Activated CD4-positive, alpha-beta T cell treated with anti-CD3 and anti-CD28 coated beads for 36 hours (primary cell): ENCODE results near the gene LCP2. TPM values are rescaled to one million over a fixed set of nuclear protein-coding genes. Genes with fewer than 3 reads are reported as not detected.
"Not testable (repeated sequence)": the region's sequence is repeated elsewhere in the genome, so short reads cannot be mapped to it uniquely, and the experiment has no call there.

Experiments used
- ATAC-seq: fragments of 200-7000 bp; cut with Tn5 transposase; one replicate; pipeline ENCODE4 v1.10.0; 2021; ENCODE audit warnings: mild to moderate bottlenecking, moderate library complexity
- CTCF ChIA-PET: fragments of 350-600 bp; sonication (Branson Sonifier 250); formaldehyde crosslinking; loops from one replicate; lab custom pipeline; 2021; ENCODE audit warnings: antibody characterized with exemption; lab: Charles Lee
- POLR2A ChIA-PET: fragments of 350-600 bp; sonication (Branson Sonifier 250); formaldehyde crosslinking; loops from one replicate; lab custom pipeline; 2021; ENCODE audit warnings: antibody characterized with exemption, inconsistent platforms; lab: Charles Lee
- DNase-seq: peaks from one replicate; pipeline ENCODE4 v3.0.0-alpha.2; 2020
- H3K27ac Mint-ChIP-seq: one replicate; pipeline ENCODE4 v1.8.0; 2021; ENCODE audit warnings: mixed read lengths
- H3K27me3 Mint-ChIP-seq: one replicate; pipeline ENCODE4 v1.8.0; 2021; ENCODE audit warnings: mixed read lengths
- H3K36me3 Mint-ChIP-seq: one replicate; pipeline ENCODE4 v1.8.0; 2021; ENCODE audit warnings: low read depth, mixed read lengths
- H3K4me1 Mint-ChIP-seq: one replicate; pipeline ENCODE4 v1.8.0; 2021; ENCODE audit warnings: mixed read lengths
- H3K4me3 Mint-ChIP-seq: one replicate; pipeline ENCODE4 v1.8.0; 2021; ENCODE audit warnings: mild to moderate bottlenecking, moderate library complexity, mixed read lengths
- H3K9me3 Mint-ChIP-seq: one replicate; pipeline ENCODE4 v1.8.0; 2021; ENCODE audit warnings: low read depth, mixed read lengths
- intact Hi-C, 2 experiments: fragments of 100-400 bp; cut with DNase I in 1 of 2; cut with micrococcal nuclease in 1 of 2; formaldehyde crosslinking; loops; one replicate each; pipeline versions ENCODE4 v1.14.2 to v1.15.1; 2022 to 2024; cut with DNase I, micrococcal nuclease
- total RNA-seq, 2 experiments: library from RNA; stranded (reverse); gene quantifications; one replicate each; pipeline ENCODE4 v1.2.3, GENCODE V29; 2021

LCP2 gene
- total RNA-seq, 2 experiments from 2014 or later: 173 to 232 TPM

DNA sequence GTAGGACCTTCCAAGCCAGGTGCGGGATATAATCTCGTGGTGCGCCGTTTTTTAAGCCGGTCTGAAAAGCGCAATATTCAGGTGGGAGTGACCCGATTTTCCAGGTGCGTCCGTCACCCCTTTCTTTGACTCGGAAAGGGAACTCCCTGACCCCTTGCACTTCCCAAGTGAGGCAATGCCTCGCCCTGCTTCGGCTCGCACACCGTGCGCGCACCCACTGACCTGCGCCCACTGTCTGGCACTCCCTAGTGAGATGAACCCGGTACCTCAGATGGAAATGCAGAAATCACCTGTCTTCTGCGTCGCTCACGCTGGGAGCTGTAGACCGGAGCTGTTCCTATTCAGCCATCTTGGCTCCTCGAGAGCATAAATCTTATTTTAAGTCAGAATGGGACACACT lies 52.1 kb downstream of the LCP2 start:
- DNase-seq, H3K27ac Mint-ChIP-seq, H3K27me3 Mint-ChIP-seq, H3K4me3 Mint-ChIP-seq, ATAC-seq, H3K9me3 Mint-ChIP-seq, POLR2A ChIA-PET, intact Hi-C loops: not testable (repeated sequence)
- H3K36me3 Mint-ChIP-seq: peaks cover 51% of the 10 kb centered on the region
- CTCF ChIA-PET: interaction anchor here (0.9 to 2.8 kb wide), 3 partner anchors 11 to 74 kb away, joined by 3 to 14 read pairs (median 4); no protein-coding TSS in a partner anchor
- H3K4me1 Mint-ChIP-seq: peaks cover 18% of the 10 kb centered on the region

DNA sequence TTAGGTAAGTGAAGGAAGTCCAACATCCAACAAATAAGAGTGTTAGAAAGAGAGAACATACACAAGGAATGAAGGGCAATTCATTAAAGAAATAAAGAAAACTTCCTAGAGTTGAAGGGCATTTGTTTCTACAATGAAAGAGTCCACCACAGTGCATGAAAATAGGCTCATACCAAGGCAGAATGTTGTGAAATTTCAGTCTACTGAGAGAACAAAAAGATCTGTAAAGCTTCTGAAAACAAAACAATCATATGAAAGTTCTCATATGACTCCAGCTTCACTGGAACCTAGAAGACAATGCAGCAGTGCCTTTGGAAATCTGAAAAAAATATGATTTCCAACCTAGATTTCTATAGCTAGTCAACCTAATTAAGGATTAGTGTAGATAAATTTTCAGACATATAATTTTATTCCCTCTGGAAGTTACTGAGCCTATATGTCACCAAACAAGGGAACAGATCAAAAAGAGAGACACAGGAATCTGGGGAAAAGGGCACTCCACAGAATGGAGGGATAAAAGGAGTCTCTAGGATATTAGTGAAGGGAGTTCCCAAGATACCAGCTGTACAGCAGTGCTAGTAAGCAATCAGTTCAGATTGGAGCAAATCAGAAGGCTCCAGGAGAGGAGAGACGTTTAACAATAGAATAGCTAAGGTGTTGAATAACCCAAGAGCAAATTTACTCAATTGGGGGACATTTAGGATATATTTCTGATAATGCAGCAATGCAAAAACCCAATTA lies 59.0 kb downstream of the LCP2 start:
- Mint-ChIP-seq H3K9me3 (no peaks in the 10 kb centered on the region), H3K36me3 (no peaks in the 10 kb centered on the region), H3K4me3 (no peak overlapping the region), H3K27ac (no peak overlapping the region), H3K27me3 (no peaks in the 10 kb centered on the region), H3K4me1 (peaks cover 14% of the 10 kb centered on the region)
- POLR2A ChIA-PET: interaction anchor here (0.6 to 0.8 kb wide), 3 partner anchors 8 to 694 kb away, joined by 3 to 4 read pairs (median 3); no protein-coding TSS in a partner anchor
- DNase-seq (no peak), ATAC-seq (peak; percentile 44)
- intact Hi-C loops: no loop called here
- CTCF ChIA-PET: interaction anchor here (0.6 to 4.0 kb wide), 9 partner anchors 9 to 194 kb away, joined by 3 to 18 read pairs (median 5); no protein-coding TSS in a partner anchor

DNA sequence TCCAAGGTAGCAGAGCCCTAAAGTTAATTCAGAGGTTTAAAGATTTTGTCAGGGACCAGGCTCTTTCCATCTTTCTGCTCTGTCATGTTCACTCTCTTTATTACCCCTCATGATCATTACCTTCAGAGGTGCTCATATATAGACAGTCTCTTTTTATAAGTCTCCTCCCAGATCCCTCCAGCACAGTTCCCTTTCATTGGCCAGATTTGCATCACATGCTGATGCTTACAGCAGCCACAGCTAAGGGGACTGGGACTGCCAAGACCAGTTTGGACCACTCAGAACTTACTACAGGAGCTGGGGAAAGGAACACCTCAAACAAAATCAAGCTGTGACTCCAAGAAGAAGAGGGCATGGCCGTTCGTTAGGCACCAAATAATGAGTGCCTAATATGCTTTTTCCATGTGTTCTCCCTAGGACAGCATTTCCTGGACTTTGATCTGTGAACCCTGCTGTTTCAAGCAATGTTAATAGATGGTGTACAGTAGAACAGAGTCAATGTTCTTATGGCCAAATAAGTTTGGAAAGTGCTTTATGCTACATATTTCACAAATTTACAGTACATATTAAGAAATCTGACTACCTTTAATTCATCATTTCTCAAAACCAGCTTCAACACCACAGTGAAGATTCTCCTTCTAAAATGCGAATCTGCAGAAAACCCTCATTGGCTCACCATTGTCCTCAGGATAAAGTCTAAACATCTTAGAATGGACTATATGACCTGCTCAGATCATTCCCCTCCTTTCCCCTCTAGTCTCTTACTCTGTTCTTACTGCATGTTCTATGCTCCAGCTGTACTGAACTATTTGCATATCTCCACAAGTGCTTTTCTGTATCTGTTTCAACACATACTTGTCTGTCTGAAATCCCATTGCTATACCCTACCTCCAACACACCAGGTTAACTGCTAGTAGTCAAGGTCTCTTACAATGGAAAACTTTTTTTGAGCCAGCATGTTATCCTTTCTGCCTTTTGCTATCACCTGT lies 61.4 kb downstream of the LCP2 start:
- intact Hi-C loops: no loop called here
- H3K27ac Mint-ChIP-seq: no peak overlapping the region
- no peaks in the 10 kb centered on the region for H3K36me3 Mint-ChIP-seq
- ChIA-PET POLR2A (interaction anchor here (0.6 kb wide), 1 partner anchor 1662 kb away, joined by 3 read pairs; no protein-coding TSS in a partner anchor), CTCF (interaction anchor here (0.6 to 4.0 kb wide), 6 partner anchors 10 to 1382 kb away, joined by 3 to 18 read pairs (median 4); no protein-coding TSS in a partner anchor)
- ATAC-seq (no peak), DNase-seq (no peak)
- H3K4me1 Mint-ChIP-seq: peaks cover 14% of the 10 kb centered on the region
- H3K9me3 Mint-ChIP-seq: no peaks in the 10 kb centered on the region
- H3K27me3 Mint-ChIP-seq: no peaks in the 10 kb centered on the region
- no peak overlapping the region for H3K4me3 Mint-ChIP-seq

GRCh38 chr5:170233358-170233892 lies 64.2 kb downstream of the LCP2 start:
- peaks cover 11% of the 10 kb centered on the region for H3K4me1 Mint-ChIP-seq
- DNase-seq (no peak), ATAC-seq (no peak)
- H3K9me3 Mint-ChIP-seq: no peaks in the 10 kb centered on the region
- H3K27ac Mint-ChIP-seq: no peak overlapping the region
- ChIA-PET POLR2A (no interaction called here), CTCF (interaction anchor here (1.0 to 1.2 kb wide), 3 partner anchors 10 to 33 kb away, joined by 3 read pairs; no protein-coding TSS in a partner anchor)
- no peaks in the 10 kb centered on the region for H3K36me3 Mint-ChIP-seq
- H3K4me3 Mint-ChIP-seq: no peak overlapping the region
- H3K27me3 Mint-ChIP-seq: no peaks in the 10 kb centered on the region
- intact Hi-C loops: no loop called here

DNA sequence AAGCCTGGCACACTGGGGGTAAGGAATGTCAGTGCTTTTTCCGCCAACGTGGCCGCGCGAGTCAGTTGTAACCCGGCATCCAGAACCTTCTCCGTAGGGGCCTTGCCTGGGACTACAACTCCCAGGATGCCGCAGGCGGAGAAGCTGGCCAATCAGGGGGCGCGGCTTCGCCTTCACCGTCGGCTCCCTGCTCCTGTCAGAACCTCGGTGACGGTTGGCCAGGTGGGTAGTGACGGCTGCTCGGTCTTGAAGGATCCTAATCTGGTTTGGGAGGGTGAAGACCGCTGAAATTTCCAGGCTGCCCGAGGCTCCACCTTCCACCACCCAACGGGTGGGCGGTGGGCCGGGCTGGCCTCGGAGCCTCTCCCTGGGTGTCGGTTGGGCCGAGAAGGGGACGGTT lies 64.8 kb downstream of the LCP2 start, which contains the start of gene C5orf58:
Gene C5orf58, plus strand, starts transcription at position 200 of the 400 bp plus-strand sequence. CDS start 1,992 bp downstream, outside the sequence.
- Mint-ChIP-seq H3K4me3 (no peak within 1 kb of the TSS), H3K36me3 (no peaks in the 10 kb centered on the region), H3K27ac (no peak within 1 kb of the TSS), H3K4me1 (peaks cover 4% of the 10 kb centered on the region), H3K27me3 (no peaks in the 10 kb centered on the region), H3K9me3 (no peaks in the 10 kb centered on the region)
- DNase-seq (no peak), ATAC-seq (no peak)
- intact Hi-C loops: no loop called here
- POLR2A ChIA-PET: no interaction called here
- CTCF ChIA-PET: interaction anchor here (1.1 to 1.6 kb wide), 3 partner anchors 9 to 60 kb away, joined by 3 to 4 read pairs (median 3); no protein-coding TSS in a partner anchor

GRCh38 chr5:170228762-170229435 lies 68.7 kb downstream of the LCP2 start:
- CTCF ChIA-PET: interaction anchor here (1.0 to 6.5 kb wide), 7 partner anchors 10 to 206 kb away, joined by 3 to 99 read pairs (median 5); no protein-coding TSS in a partner anchor
- POLR2A ChIA-PET: interaction anchor here (0.8 kb wide), 1 partner anchor 46 kb away, joined by 3 read pairs; no protein-coding TSS in a partner anchor
- no peak overlapping the region for H3K4me3 Mint-ChIP-seq
- no peaks in the 10 kb centered on the region for H3K9me3 Mint-ChIP-seq
- no peaks in the 10 kb centered on the region for H3K36me3 Mint-ChIP-seq
- ATAC-seq (no peak), DNase-seq (no peak)
- H3K27me3 Mint-ChIP-seq: no peaks in the 10 kb centered on the region
- H3K27ac Mint-ChIP-seq: no peak overlapping the region
- H3K4me1 Mint-ChIP-seq: peaks cover 3% of the 10 kb centered on the region
- intact Hi-C loops: loop anchor here (5.0 to 10.0 kb wide), 3 partner anchors 46 to 406 kb away; no protein-coding TSS in a partner anchor

GRCh38 chr5:170226661-170227060 lies 70.9 kb downstream of the LCP2 start:
- peaks cover 3% of the 10 kb centered on the region for H3K4me1 Mint-ChIP-seq
- ChIA-PET CTCF (interaction anchor here (0.6 to 6.5 kb wide), 33 partner anchors 8 to 518 kb away, joined by 3 to 99 read pairs (median 4); no protein-coding TSS in a partner anchor), POLR2A (no interaction called here)
- no peaks in the 10 kb centered on the region for H3K9me3 Mint-ChIP-seq
- H3K4me3 Mint-ChIP-seq: no peak overlapping the region
- ATAC-seq (no peak), DNase-seq (no peak)
- no peaks in the 10 kb centered on the region for H3K36me3 Mint-ChIP-seq
- intact Hi-C loops: loop anchor here (1.0 to 10.0 kb wide), 7 partner anchors 42 to 408 kb away; no protein-coding TSS in a partner anchor
- no peaks in the 10 kb centered on the region for H3K27me3 Mint-ChIP-seq
- H3K27ac Mint-ChIP-seq: no peak overlapping the region

DNA sequence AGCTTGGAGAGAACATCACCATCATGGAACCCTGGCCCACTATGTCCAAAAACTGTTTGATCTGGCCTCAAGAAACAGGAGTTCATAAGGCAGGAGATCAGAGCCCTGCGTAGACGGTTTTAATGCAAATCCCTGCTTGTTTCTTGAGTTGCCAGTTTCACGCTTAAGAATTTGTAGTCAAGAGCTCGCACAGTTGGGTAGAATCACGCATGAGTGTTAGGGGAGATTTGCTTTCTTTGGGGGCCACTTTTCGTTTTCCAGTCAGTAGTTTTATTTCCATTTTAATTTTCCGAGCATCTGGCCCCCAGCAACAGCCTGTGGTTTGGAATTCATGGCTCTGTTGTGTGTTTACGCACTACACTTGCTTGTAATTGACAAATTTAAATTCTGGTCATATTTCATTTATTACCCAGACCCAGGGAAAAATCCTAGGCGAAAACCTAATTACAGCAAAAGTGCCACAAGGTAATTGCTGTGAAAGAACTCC lies 71.4 kb downstream of the LCP2 start:
- ATAC-seq: no peak
- no peaks in the 10 kb centered on the region for H3K27me3 Mint-ChIP-seq

GRCh38 chr5:170225326-170226128 lies 72.0 kb downstream of the LCP2 start:
- Mint-ChIP-seq H3K9me3 (no peaks in the 10 kb centered on the region), H3K4me3 (no peak overlapping the region), H3K36me3 (no peaks in the 10 kb centered on the region), H3K27me3 (no peaks in the 10 kb centered on the region), H3K4me1 (peaks cover 3% of the 10 kb centered on the region), H3K27ac (no peak overlapping the region)
- ATAC-seq (peak; percentile 64), DNase-seq (peak; percentile 87)
- intact Hi-C loops: loop anchor here (1.0 to 10.0 kb wide), 8 partner anchors 43 to 409 kb away; no protein-coding TSS in a partner anchor
- POLR2A ChIA-PET: no interaction called here
- CTCF ChIA-PET: interaction anchor here (0.6 to 6.5 kb wide), 41 partner anchors 9 to 660 kb away, joined by 3 to 99 read pairs (median 4); no protein-coding TSS in a partner anchor

More for the DNA sequence above, 71.4 kb downstream of the LCP2 start:
- no peaks in the 10 kb centered on the region for H3K36me3 Mint-ChIP-seq
- intact Hi-C loops: loop anchor here (1.0 to 10.0 kb wide), 7 partner anchors 43 to 409 kb away; no protein-coding TSS in a partner anchor
- no peaks in the 10 kb centered on the region for H3K9me3 Mint-ChIP-seq
- no peak overlapping the region for H3K27ac Mint-ChIP-seq
- CTCF ChIA-PET: interaction anchor here (0.6 to 6.5 kb wide), 43 partner anchors 9 to 661 kb away, joined by 3 to 99 read pairs (median 4); no protein-coding TSS in a partner anchor
- DNase-seq: no peak
- H3K4me3 Mint-ChIP-seq: no peak overlapping the region
- POLR2A ChIA-PET: no interaction called here
- H3K4me1 Mint-ChIP-seq: peaks cover 3% of the 10 kb centered on the region
